ENCODE results near the gene MPC1. TPM values are rescaled to one million over a fixed set of nuclear protein-coding genes. Genes with fewer than 3 reads are reported as not detected.

MPC1 gene
- total RNA-seq, 2 experiments from 2014 or later, result 32.8 to 36.7 TPM

DNA sequence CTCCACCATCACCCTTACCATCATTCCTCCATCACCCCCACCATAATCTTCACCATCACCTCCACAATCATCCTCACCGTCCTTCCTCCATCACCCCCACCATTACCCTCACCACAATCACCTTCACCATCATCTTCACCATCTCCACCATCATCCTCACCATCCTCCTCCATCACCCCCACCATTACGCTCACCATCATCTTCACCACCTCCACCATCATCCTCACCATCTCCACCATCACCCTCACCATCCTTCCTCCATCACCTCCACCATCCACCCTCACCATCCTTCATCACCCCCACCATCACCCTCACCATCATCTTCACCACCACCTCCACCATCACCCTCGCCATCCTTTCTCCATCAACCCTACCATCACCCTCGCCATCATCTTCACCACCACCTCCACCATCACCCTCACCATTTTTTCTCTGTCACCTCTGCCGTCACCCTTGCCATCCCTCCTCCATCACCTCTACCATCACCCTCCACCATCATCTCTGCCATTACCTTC, 33.1 kb upstream of the MPC1 start:
- ATAC-seq (no peak), DNase-seq (no peak)
- H3K9me3 Mint-ChIP-seq (ENCODE audit: insufficient read depth), result no peaks in the 10 kb centered on the region
- no peak overlapping the region for H3K4me3 Mint-ChIP-seq
- H3K27ac Mint-ChIP-seq, result peak overlapping the region; percentile 91
- POLR2A ChIA-PET, result interaction anchor here (0.6 kb wide), 1 partner anchor 19 kb away, joined by 3 read pairs; no protein-coding TSS in a partner anchor
- peaks cover 26% of the 10 kb centered on the region for H3K36me3 Mint-ChIP-seq (ENCODE audit: low read depth)
- peaks cover 92% of the 10 kb centered on the region for H3K4me1 Mint-ChIP-seq (ENCODE audit: low read depth)
- CTCF ChIA-PET, result interaction anchor here (1.0 kb wide), 1 partner anchor 15 kb away, joined by 7 read pairs; no protein-coding TSS in a partner anchor
- H3K27me3 Mint-ChIP-seq (ENCODE audit: low read depth), result peaks cover 4% of the 10 kb centered on the region

DNA sequence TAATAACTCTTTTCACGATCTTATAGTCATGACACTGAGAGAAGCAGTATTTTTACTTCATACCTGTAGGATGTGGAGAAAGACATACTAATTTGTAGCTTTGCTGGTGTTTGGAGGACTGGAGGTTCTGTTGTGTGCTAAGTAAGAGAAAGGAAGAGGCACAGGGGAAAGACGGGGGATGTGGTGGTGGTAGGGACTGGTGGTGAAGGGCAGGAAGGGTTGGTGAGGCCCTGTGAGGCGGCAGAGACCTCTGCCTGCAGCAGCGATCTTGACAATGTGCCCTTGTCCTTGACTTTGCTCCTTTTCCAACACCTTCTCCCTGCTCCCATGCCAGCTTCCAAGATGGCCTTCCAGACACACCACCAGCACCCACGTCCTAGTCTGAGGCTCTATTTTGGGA, 32.6 kb upstream of the MPC1 start:
- ATAC-seq (peak; percentile 43), DNase-seq (peak; percentile 81)
- H3K9me3 Mint-ChIP-seq (ENCODE audit: insufficient read depth), result no peaks in the 10 kb centered on the region
- peaks cover 95% of the 10 kb centered on the region for H3K4me1 Mint-ChIP-seq (ENCODE audit: low read depth)
- H3K27ac Mint-ChIP-seq, result peak overlapping the region; percentile 91
- peaks cover 3% of the 10 kb centered on the region for H3K27me3 Mint-ChIP-seq (ENCODE audit: low read depth)
- peak overlapping the region; percentile 58 for H3K4me3 Mint-ChIP-seq
- H3K36me3 Mint-ChIP-seq (ENCODE audit: low read depth), result peaks cover 26% of the 10 kb centered on the region
- ChIA-PET POLR2A (interaction anchor here (0.6 to 1.0 kb wide), 2 partner anchors 16 to 19 kb away, joined by 3 read pairs; no protein-coding TSS in a partner anchor), CTCF (interaction anchor here (0.6 to 1.0 kb wide), 4 partner anchors 14 to 25 kb away, joined by 3 to 7 read pairs (median 4); no protein-coding TSS in a partner anchor)

DNA sequence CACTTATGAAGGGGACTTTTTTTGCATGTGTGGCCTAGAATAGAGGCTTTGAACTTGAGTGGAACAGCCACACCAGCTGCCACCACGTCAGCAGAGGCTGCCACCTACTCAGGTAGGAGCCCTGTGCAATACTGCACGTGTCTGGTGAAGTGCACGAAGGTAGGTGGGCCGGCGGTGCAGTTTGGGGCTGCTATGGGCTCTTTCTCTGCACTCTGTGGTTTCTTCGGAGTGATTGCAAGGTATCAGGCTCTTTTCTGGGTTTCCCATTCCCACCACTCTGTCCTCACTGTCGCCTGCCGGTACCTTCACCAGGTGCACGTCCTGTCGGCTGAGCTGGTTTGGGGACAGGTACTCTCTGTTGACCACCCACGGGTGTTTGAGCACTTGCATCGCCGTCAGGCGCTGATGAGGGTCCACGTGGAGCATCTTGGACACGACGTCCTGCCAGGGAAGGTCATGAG, 30.8 kb upstream of the MPC1 start:
- H3K9me3 Mint-ChIP-seq (ENCODE audit: insufficient read depth), result no peaks in the 10 kb centered on the region
- DNase-seq (no peak), ATAC-seq (no peak)
- peaks cover 82% of the 10 kb centered on the region for H3K4me1 Mint-ChIP-seq (ENCODE audit: low read depth)
- H3K4me3 Mint-ChIP-seq, result no peak overlapping the region
- CTCF ChIA-PET, result interaction anchor here (0.8 kb wide), 1 partner anchor 12 kb away, joined by 4 read pairs; no protein-coding TSS in a partner anchor
- H3K36me3 Mint-ChIP-seq (ENCODE audit: low read depth), result peaks cover 26% of the 10 kb centered on the region
- no peak overlapping the region for H3K27ac Mint-ChIP-seq
- H3K27me3 Mint-ChIP-seq (ENCODE audit: low read depth), result peaks cover 16% of the 10 kb centered on the region
- POLR2A ChIA-PET, result no interaction called here

DNA sequence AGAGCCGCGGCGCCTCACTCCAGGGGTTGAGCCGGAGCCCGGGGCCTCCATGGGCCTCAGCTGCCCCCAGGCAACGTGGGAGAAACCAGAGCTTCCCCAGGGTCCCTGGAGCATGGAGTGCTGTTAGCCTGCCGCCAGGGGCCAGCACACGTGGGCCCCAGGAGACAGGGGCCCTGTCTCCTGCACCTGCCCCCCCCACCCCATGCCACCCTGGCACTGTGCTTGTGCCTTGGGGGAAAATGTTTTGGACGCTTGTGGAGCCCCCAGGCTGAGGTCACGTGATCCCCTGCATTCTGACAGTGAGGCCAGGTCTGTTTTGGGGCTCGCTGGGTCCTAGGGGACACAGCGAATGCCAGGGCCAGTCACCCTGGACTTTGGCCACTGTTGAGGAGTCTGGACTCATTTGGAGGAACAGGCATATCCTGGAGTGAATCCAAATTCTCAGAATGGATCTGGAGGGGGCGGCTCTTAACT, 30.2 kb upstream of the MPC1 start:
- ChIA-PET CTCF (interaction anchor here (1.5 kb wide), 1 partner anchor 99 kb away, joined by 8 read pairs; no protein-coding TSS in a partner anchor), POLR2A (no interaction called here)
- H3K27ac Mint-ChIP-seq, result no peak overlapping the region
- no peaks in the 10 kb centered on the region for H3K9me3 Mint-ChIP-seq (ENCODE audit: insufficient read depth)
- H3K27me3 Mint-ChIP-seq (ENCODE audit: low read depth), result peaks cover 16% of the 10 kb centered on the region
- no peak overlapping the region for H3K4me3 Mint-ChIP-seq
- peaks cover 26% of the 10 kb centered on the region for H3K36me3 Mint-ChIP-seq (ENCODE audit: low read depth)
- ATAC-seq (no peak), DNase-seq (no peak)
- H3K4me1 Mint-ChIP-seq (ENCODE audit: low read depth), result peaks cover 77% of the 10 kb centered on the region

DNA sequence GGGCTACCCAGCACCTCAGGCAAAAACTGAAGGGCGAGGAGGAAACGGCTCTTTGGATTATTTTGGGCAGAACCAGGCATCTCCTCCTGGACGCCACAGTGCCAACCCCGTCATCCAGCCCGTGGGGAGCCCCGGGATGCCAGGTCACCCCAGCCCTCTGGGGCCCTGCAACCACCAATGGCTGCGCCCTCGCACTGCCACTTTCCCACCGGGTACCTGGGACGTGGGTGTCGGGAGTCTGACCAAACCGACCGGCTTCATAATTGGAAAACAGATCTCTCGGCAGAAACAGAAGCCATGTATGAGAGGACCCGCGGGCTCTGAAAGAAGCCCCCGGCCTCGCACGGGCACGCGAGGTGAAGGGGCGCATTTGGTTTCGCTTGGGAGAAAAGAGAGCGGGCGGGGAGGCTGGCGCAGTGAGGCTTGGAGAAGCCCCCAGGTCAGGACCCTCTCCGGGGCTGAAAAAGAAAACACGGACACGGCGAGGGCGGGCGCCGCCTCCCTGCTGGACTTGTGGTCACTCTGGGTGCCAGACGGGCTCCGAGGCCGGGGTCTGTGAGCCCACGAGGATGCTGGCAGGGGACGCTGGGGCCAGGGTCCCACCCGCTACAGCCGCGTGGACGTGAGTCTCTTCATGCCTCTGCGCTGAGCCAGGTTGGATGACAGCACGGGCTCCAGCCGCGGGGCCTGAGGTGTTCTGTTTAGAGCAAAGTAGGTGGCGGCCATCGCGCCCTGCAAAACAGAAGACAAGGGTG, 29.6 kb upstream of the MPC1 start:
- H3K36me3 Mint-ChIP-seq (ENCODE audit: low read depth), result peaks cover 25% of the 10 kb centered on the region
- H3K4me3 Mint-ChIP-seq, result peak overlapping the region; percentile 68
- H3K9me3 Mint-ChIP-seq (ENCODE audit: insufficient read depth), result no peaks in the 10 kb centered on the region
- H3K27me3 Mint-ChIP-seq (ENCODE audit: low read depth), result peaks cover 16% of the 10 kb centered on the region
- POLR2A ChIA-PET, result no interaction called here
- DNase-seq, result no peak
- peaks cover 70% of the 10 kb centered on the region for H3K4me1 Mint-ChIP-seq (ENCODE audit: low read depth)
- H3K27ac Mint-ChIP-seq, result peak overlapping the region; percentile 84
- no peak for ATAC-seq
- CTCF ChIA-PET, result interaction anchor here (1.5 to 3.6 kb wide), 3 partner anchors 12 to 99 kb away, joined by 5 to 32 read pairs (median 8); no protein-coding TSS in a partner anchor

DNA sequence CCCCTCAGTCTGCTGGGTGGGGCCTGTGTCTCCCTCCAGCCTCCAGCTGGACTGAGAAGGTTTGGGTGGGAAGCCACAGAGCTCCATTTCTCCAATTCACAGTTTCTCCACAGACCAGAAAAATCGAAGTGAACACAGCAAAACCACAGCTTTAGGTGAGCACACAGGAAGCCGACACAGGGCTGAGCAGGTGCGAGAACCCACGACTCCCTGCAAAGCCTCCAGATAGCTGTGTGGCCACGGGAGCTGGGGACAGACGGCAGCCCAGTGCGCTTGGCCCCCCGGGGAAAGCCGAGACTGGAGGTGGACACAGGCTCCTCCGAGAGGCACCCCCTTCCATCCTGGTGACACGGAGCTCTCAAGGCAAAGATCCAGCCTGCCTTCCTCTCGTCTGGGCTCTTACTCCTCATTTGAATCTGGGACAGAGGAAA, 29.0 kb upstream of the MPC1 start:
- H3K36me3 Mint-ChIP-seq (ENCODE audit: low read depth), result peaks cover 20% of the 10 kb centered on the region
- H3K27ac Mint-ChIP-seq, result peak overlapping the region; percentile 84
- DNase-seq (peak; percentile 65), ATAC-seq (peak; percentile 77)
- POLR2A ChIA-PET, result interaction anchor here (1.1 kb wide), 1 partner anchor 70 kb away, joined by 5 read pairs; the partner anchor contains the start of gene SFT2D1
- CTCF ChIA-PET, result interaction anchor here (1.5 to 3.6 kb wide), 3 partner anchors 11 to 98 kb away, joined by 5 to 32 read pairs (median 8); no protein-coding TSS in a partner anchor
- H3K9me3 Mint-ChIP-seq (ENCODE audit: insufficient read depth), result no peaks in the 10 kb centered on the region
- peak overlapping the region; percentile 68 for H3K4me3 Mint-ChIP-seq
- H3K4me1 Mint-ChIP-seq (ENCODE audit: low read depth), result peaks cover 64% of the 10 kb centered on the region
- H3K27me3 Mint-ChIP-seq (ENCODE audit: low read depth), result peaks cover 16% of the 10 kb centered on the region

DNA sequence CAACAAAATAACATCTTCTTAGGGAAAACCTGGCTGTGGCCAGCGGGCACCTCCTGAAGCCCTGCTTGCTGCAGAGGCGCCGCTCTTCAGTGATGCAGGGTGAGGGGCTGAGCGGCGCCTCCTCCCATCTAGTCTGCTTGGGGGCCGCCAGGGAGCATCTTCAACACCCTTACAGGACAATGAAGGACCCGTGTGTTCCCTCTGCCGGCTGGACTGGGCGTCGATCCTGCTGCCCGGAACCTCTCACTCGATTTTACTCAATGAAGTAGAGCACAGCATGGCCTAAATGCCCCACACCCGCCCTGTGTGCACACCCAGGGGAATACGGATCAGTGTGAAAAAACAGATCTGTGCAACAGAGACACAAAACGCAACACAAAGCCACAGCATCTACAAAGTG, 28.5 kb upstream of the MPC1 start:
- DNase-seq (no peak), ATAC-seq (no peak)
- H3K36me3 Mint-ChIP-seq (ENCODE audit: low read depth), result peaks cover 16% of the 10 kb centered on the region
- H3K27ac Mint-ChIP-seq, result peak overlapping the region; percentile 84
- H3K4me1 Mint-ChIP-seq (ENCODE audit: low read depth), result peaks cover 60% of the 10 kb centered on the region
- H3K4me3 Mint-ChIP-seq, result peak overlapping the region; percentile 68
- ChIA-PET CTCF (interaction anchor here (1.5 to 3.6 kb wide), 3 partner anchors 11 to 98 kb away, joined by 5 to 32 read pairs (median 8); no protein-coding TSS in a partner anchor), POLR2A (interaction anchor here (1.1 kb wide), 1 partner anchor 69 kb away, joined by 5 read pairs; the partner anchor contains the start of gene SFT2D1)
- no peaks in the 10 kb centered on the region for H3K9me3 Mint-ChIP-seq (ENCODE audit: insufficient read depth)
- H3K27me3 Mint-ChIP-seq (ENCODE audit: low read depth), result peaks cover 16% of the 10 kb centered on the region

DNA sequence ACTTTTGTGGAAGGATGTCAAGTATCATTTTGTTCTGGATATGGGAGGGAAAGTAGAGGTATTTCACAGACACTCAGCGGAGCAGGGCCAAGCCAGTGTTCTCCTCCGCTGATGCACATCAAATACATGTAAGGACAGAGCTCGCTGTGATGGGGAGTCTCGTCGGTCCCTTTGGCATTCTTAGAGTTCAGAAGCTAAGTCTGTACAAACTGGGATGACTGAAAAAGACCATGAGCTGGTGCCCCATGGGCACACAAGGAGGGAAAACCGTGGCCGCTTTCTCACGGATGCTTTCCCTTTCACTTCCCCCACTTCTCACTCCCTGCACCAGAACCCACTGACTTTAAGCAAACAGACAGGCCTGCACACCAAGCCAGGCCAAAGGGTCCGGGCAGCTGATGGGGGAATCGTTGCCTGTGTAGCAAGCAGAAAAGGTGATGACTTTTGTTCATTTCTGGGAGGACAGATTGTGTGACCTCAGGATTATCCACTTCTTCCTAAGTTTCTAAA, 27.7 kb upstream of the MPC1 start:
- ATAC-seq (no peak), DNase-seq (no peak)
- H3K4me3 Mint-ChIP-seq, result no peak overlapping the region
- no peak overlapping the region for H3K27ac Mint-ChIP-seq
- peaks cover 52% of the 10 kb centered on the region for H3K4me1 Mint-ChIP-seq (ENCODE audit: low read depth)
- CTCF ChIA-PET, result interaction anchor here (1.2 to 3.6 kb wide), 3 partner anchors 9 to 97 kb away, joined by 3 to 32 read pairs (median 6); no protein-coding TSS in a partner anchor
- peaks cover 16% of the 10 kb centered on the region for H3K27me3 Mint-ChIP-seq (ENCODE audit: low read depth)
- no peaks in the 10 kb centered on the region for H3K9me3 Mint-ChIP-seq (ENCODE audit: insufficient read depth)
- POLR2A ChIA-PET, result no interaction called here
- peaks cover 8% of the 10 kb centered on the region for H3K36me3 Mint-ChIP-seq (ENCODE audit: low read depth)

DNA sequence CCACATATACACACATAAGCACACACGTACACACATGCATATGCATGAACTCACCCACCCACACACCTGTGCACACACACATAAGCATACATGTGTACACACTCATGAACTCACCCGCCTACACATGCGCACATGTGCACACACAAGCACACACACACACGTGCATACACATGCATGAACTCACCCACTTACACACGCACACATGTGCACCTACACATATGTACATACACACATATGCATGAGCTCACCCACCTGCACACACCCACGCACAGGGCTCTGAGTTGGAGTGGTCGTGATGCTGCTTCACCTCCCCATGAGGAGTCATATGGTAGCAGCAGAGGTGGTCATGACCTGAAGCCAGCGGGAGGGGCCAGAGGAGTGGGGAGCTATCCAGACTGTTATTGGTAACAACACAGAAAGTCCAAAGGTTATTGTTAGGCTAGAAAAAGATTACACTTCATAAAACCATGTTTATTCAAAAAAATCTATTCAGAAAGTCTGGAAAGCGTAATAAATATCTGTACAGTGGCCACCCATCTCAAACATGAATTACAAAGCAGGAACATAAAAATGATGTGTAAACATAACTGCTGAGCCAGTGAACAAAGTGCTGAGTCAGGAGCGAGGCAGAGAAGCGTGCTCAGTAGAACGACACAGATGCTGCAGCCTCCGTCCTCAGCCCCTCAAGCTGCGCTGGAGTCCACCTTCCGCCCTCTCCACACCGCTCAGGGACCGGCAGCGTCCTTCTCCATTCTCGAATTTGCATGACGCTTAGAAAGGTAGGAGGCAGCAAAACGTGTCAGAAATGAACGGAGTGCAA, 26.4 kb upstream of the MPC1 start:
- H3K9me3 Mint-ChIP-seq (ENCODE audit: insufficient read depth), result no peaks in the 10 kb centered on the region
- H3K27ac Mint-ChIP-seq, result no peak overlapping the region
- no peak for ATAC-seq

DNA sequence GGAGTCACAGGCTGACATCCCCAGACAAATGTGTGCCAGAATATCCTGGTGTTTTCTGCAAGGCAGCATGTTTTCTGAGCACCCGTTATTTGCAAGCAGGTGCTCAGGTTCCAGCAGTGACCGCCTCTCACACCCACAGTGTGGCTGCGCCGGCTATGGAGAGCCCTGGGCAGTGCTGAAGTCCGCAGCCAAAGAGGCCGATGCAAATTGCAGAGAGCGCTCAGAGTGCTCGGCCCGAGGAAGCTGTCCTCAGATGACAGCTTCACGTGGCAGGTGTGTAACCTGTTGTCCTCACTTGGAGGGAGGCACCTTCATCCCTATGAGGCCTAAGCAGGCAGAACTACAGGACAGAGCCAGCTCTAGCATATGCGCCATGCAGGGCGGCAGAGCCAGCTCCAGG, 23.5 kb upstream of the MPC1 start:
- peaks cover 21% of the 10 kb centered on the region for H3K27me3 Mint-ChIP-seq (ENCODE audit: low read depth)
- no peaks in the 10 kb centered on the region for H3K9me3 Mint-ChIP-seq (ENCODE audit: insufficient read depth)
- ATAC-seq (no peak), DNase-seq (no peak)
- H3K27ac Mint-ChIP-seq, result no peak overlapping the region
- peaks cover 14% of the 10 kb centered on the region for H3K4me1 Mint-ChIP-seq (ENCODE audit: low read depth)
- no peak overlapping the region for H3K4me3 Mint-ChIP-seq
- POLR2A ChIA-PET, result no interaction called here
- CTCF ChIA-PET, result interaction anchor here (1.5 kb wide), 1 partner anchor 25 kb away, joined by 6 read pairs; no protein-coding TSS in a partner anchor
- no peaks in the 10 kb centered on the region for H3K36me3 Mint-ChIP-seq (ENCODE audit: low read depth)

More for the DNA sequence above, 26.4 kb upstream of the MPC1 start:
- DNase-seq, result no peak
- Mint-ChIP-seq H3K36me3 (ENCODE audit: low read depth) (peaks cover 2% of the 10 kb centered on the region), H3K4me3 (no peak overlapping the region), H3K27me3 (ENCODE audit: low read depth) (peaks cover 16% of the 10 kb centered on the region), H3K4me1 (ENCODE audit: low read depth) (peaks cover 39% of the 10 kb centered on the region)
- CTCF ChIA-PET, result interaction anchor here (2.1 to 3.6 kb wide), 2 partner anchors 9 to 96 kb away, joined by 6 to 32 read pairs; no protein-coding TSS in a partner anchor
- POLR2A ChIA-PET, result no interaction called here

DNA sequence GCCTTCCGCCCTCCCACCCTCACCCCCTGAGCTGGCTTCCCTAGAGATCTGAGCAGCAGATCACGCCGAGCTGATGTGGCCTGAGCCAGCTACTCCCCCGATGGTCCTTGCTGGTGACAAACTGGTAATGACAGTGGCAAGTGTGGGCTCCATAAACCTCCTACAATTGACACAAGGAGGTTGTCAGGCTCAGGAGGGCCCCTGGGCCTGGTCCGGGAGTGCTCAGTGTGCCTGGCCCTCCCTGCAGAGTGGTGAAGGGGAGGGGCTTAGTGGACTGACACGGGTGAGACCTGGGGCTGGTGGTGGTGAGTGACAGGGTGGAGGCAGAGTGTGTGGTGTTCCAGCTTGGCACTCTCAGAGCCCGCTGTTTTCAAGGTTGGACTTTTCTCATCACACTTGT, 22.6 kb upstream of the MPC1 start:
- ATAC-seq (no peak), DNase-seq (no peak)
- Mint-ChIP-seq H3K4me3 (no peak overlapping the region), H3K27me3 (ENCODE audit: low read depth) (peaks cover 20% of the 10 kb centered on the region), H3K4me1 (ENCODE audit: low read depth) (peaks cover 6% of the 10 kb centered on the region), H3K9me3 (ENCODE audit: insufficient read depth) (no peaks in the 10 kb centered on the region), H3K27ac (no peak overlapping the region), H3K36me3 (ENCODE audit: low read depth) (no peaks in the 10 kb centered on the region)
- ChIA-PET POLR2A (no interaction called here), CTCF (no interaction called here)
